HUES48 (cell line): ENCODE results near the gene CCL25.
"Not testable (repeated sequence)": the region's sequence is repeated elsewhere in the genome, so short reads cannot be mapped to it uniquely, and the experiment has no call there.

ENCODE experiments used
- H3K27ac ChIP-seq: one replicate; pipeline ENCODE4 v1.7.0; 2013; ENCODE audit warnings: low read depth, low read length, inconsistent platforms
- H3K27me3 ChIP-seq: 2 replicates; pipeline ENCODE4 v1.6.1; 2013; ENCODE audit warnings: mild to moderate bottlenecking, low read length; ENCODE audit not compliant: control insufficient read depth, insufficient read depth
- H3K36me3 ChIP-seq: 2 replicates; pipeline ENCODE4 v1.6.1; 2013; ENCODE audit warnings: low read length; ENCODE audit not compliant: control insufficient read depth, insufficient read depth
- H3K4me1 ChIP-seq: 2 replicates; pipeline ENCODE4 v1.6.1; 2013; ENCODE audit warnings: mild to moderate bottlenecking, low read length; ENCODE audit not compliant: control insufficient read depth, insufficient read depth
- H3K4me3 ChIP-seq: 2 replicates; pipeline ENCODE4 v1.5.1; 2013; ENCODE audit warnings: mild to moderate bottlenecking, low read depth, low read length
- H3K9ac ChIP-seq: 2 replicates; pipeline ENCODE4 v1.6.1; 2013; ENCODE audit warnings: mild to moderate bottlenecking, low read depth, low read length, moderate library complexity
- H3K9me3 ChIP-seq: 2 replicates; pipeline ENCODE4 v1.6.1; 2013; ENCODE audit warnings: low read length; ENCODE audit not compliant: control insufficient read depth, insufficient read depth

CCL25 gene

GRCh38 chr19:8052464-8052859 is at the start of gene CCL25:
Gene CCL25, plus strand, starts transcription at chr19:8052760. Its CDS starts 290 bp downstream, at chr19:8053050.
- Histone ChIP-seq H3K9me3 (no peaks in the 10 kb centered on the region), H3K4me3 (no peak within 1 kb of the TSS), H3K36me3 (no peaks in the 10 kb centered on the region), H3K9ac (no peak within 1 kb of the TSS), H3K27ac (no peak within 1 kb of the TSS), H3K4me1 (peaks cover 7% of the 10 kb centered on the region; the same call in 1 of the 2 replicates), H3K27me3 (peaks cover 13% of the 10 kb centered on the region)

- no peak overlapping the region for H3K27ac ChIP-seq
- H3K4me3 ChIP-seq, result peak overlapping the region; percentile 98
- peaks cover 14% of the 10 kb centered on the region for H3K36me3 ChIP-seq
- peaks cover 16% of the 10 kb centered on the region for H3K4me1 ChIP-seq
- H3K27me3 ChIP-seq, result no peaks in the 10 kb centered on the region
- no peaks in the 10 kb centered on the region for H3K9me3 ChIP-seq
- no peak overlapping the region for H3K9ac ChIP-seq
Measured at GRCh38 chr19:8004001-8004400, 48.6 kb upstream of the CCL25 start.

- Histone ChIP-seq H3K27ac (peak overlapping the region; percentile 65), H3K36me3 (peaks cover 10% of the 10 kb centered on the region), H3K4me1 (peaks cover 16% of the 10 kb centered on the region), H3K4me3 (peak overlapping the region; percentile 98), H3K9me3 (no peaks in the 10 kb centered on the region), H3K27me3 (no peaks in the 10 kb centered on the region), H3K9ac (peak overlapping the region; percentile 50)
Measured at GRCh38 chr19:8004723-8005513, 47.6 kb upstream of the CCL25 start.

- H3K9ac ChIP-seq, result peak within 1 kb of the TSS; percentile 97
- no peaks in the 10 kb centered on the region for H3K27me3 ChIP-seq
- H3K9me3 ChIP-seq, result no peaks in the 10 kb centered on the region
- H3K27ac ChIP-seq, result peak within 1 kb of the TSS; percentile 81
- peaks cover 4% of the 10 kb centered on the region for H3K36me3 ChIP-seq
- H3K4me1 ChIP-seq, result peaks cover 16% of the 10 kb centered on the region
- peak within 1 kb of the TSS; percentile 98 for H3K4me3 ChIP-seq
Measured at GRCh38 chr19:8005534-8006256, 46.9 kb upstream of the CCL25 start, which contains the start of gene ELAVL1. Gene ELAVL1, minus strand, starts transcription at chr19:8005641. Its CDS starts 13,826 bp downstream, at chr19:7991815.

- no peaks in the 10 kb centered on the region for H3K27me3 ChIP-seq
- no peaks in the 10 kb centered on the region for H3K4me1 ChIP-seq
- no peak overlapping the region for H3K9ac ChIP-seq
- no peaks in the 10 kb centered on the region for H3K9me3 ChIP-seq
- no peak overlapping the region for H3K27ac ChIP-seq
- no peaks in the 10 kb centered on the region for H3K36me3 ChIP-seq
- no peak overlapping the region for H3K4me3 ChIP-seq
Measured at GRCh38 chr19:8017808-8018207, 34.8 kb upstream of the CCL25 start.

GRCh38 chr19:8020681-8021080 is 31.9 kb upstream of the CCL25 start:
- Histone ChIP-seq H3K9me3 (no peaks in the 10 kb centered on the region), H3K9ac (no peak overlapping the region), H3K27me3 (no peaks in the 10 kb centered on the region), H3K4me3 (no peak overlapping the region), H3K4me1 (no peaks in the 10 kb centered on the region), H3K36me3 (no peaks in the 10 kb centered on the region), H3K27ac (no peak overlapping the region)

- H3K9ac ChIP-seq, result no peak overlapping the region
- H3K36me3 ChIP-seq, result no peaks in the 10 kb centered on the region
- H3K4me3 ChIP-seq, result no peak overlapping the region
- no peaks in the 10 kb centered on the region for H3K4me1 ChIP-seq
- no peaks in the 10 kb centered on the region for H3K27me3 ChIP-seq
- no peak overlapping the region for H3K27ac ChIP-seq
- H3K9me3 ChIP-seq, result no peaks in the 10 kb centered on the region
Measured at GRCh38 chr19:8021374-8021773, 31.2 kb upstream of the CCL25 start.

- no peaks in the 10 kb centered on the region for H3K9me3 ChIP-seq
- no peaks in the 10 kb centered on the region for H3K36me3 ChIP-seq
- H3K4me3 ChIP-seq, result no peak overlapping the region
- H3K27me3 ChIP-seq, result no peaks in the 10 kb centered on the region
- H3K9ac ChIP-seq, result no peak overlapping the region
- H3K4me1 ChIP-seq, result no peaks in the 10 kb centered on the region
- H3K27ac ChIP-seq, result no peak overlapping the region
Measured at GRCh38 chr19:8022275-8022674, 30.3 kb upstream of the CCL25 start.

- no peaks in the 10 kb centered on the region for H3K36me3 ChIP-seq
- no peaks in the 10 kb centered on the region for H3K9me3 ChIP-seq
- no peak overlapping the region for H3K27ac ChIP-seq
- no peaks in the 10 kb centered on the region for H3K27me3 ChIP-seq
- no peak overlapping the region for H3K9ac ChIP-seq
- no peak overlapping the region for H3K4me3 ChIP-seq
- no peaks in the 10 kb centered on the region for H3K4me1 ChIP-seq
Measured at GRCh38 chr19:8023371-8023770, 29.2 kb upstream of the CCL25 start.

- not testable (repeated sequence) for H3K27me3 ChIP-seq, H3K36me3 ChIP-seq, H3K4me1 ChIP-seq
Measured at GRCh38 chr19:8024256-8024655, 28.3 kb upstream of the CCL25 start.

GRCh38 chr19:8025316-8025715 is 27.2 kb upstream of the CCL25 start:
- no peaks in the 10 kb centered on the region for H3K27me3 ChIP-seq
- H3K4me3 ChIP-seq, result no peak overlapping the region
- H3K9me3 ChIP-seq, result no peaks in the 10 kb centered on the region
- H3K27ac ChIP-seq, result no peak overlapping the region
- no peak overlapping the region for H3K9ac ChIP-seq
- H3K4me1 ChIP-seq, result peaks cover 4% of the 10 kb centered on the region; the same call in 1 of the 2 replicates
- H3K36me3 ChIP-seq, result no peaks in the 10 kb centered on the region

More at GRCh38 chr19:8024256-8024655, 28.3 kb upstream of the CCL25 start:
- H3K4me3 ChIP-seq, H3K9ac ChIP-seq, H3K9me3 ChIP-seq, H3K27ac ChIP-seq: not testable (repeated sequence)
